WTC11 (cell line): Measurements from ENCODE around the gene STAM. TPM values are rescaled to one million over a fixed set of nuclear protein-coding genes. Genes with fewer than 3 reads are reported as not detected.
A peak's percentile ranks its signal among the peaks of the same experiment; 100 is the strongest.

ENCODE experiments used
- ATAC-seq: fragments of 200-7000 bp; cut with Tn5 transposase; 2 replicates; pipeline ENCODE4 v1.10.0; 2021; ENCODE audit warnings: mild to moderate bottlenecking, moderate library complexity
- CTCF ChIA-PET: fragments of 300-600 bp; sonication (Branson Sonifier 250); formaldehyde crosslinking; loops from one replicate; lab custom pipeline; 2021; ENCODE audit warnings: antibody characterized with exemption; lab: Charles Lee
- POLR2A ChIA-PET: fragments of 350-600 bp; sonication (Branson Sonifier 250); formaldehyde crosslinking; loops from one replicate; lab custom pipeline; 2021; ENCODE audit warnings: antibody characterized with exemption; lab: Charles Lee
- DNase-seq: peaks from one replicate; pipeline ENCODE4 v3.0.0; 2021; ENCODE audit warnings: low spot score
- H3K27ac Mint-ChIP-seq: 2 replicates; pipeline ENCODE4 v1.8.0; 2021; ENCODE audit warnings: mixed read lengths
- H3K27me3 Mint-ChIP-seq: 2 replicates; pipeline ENCODE4 v1.8.0; 2021; ENCODE audit warnings: low read depth, mild to moderate bottlenecking, moderate library complexity, mixed read lengths
- H3K36me3 Mint-ChIP-seq: 2 replicates; pipeline ENCODE4 v1.8.0; 2021; ENCODE audit warnings: mixed read lengths
- H3K4me1 Mint-ChIP-seq: 2 replicates; pipeline ENCODE4 v1.8.0; 2022; ENCODE audit warnings: mixed read lengths
- H3K4me3 Mint-ChIP-seq: 2 replicates; pipeline ENCODE4 v1.8.0; 2021; ENCODE audit warnings: mild to moderate bottlenecking, moderate library complexity, mixed read lengths
- H3K9me3 Mint-ChIP-seq: 2 replicates; pipeline ENCODE4 v1.8.0; 2021; ENCODE audit warnings: mixed read lengths
- AR ChIP-seq: fragments of 250-450 bp; sonication (Bioruptor Pico); IDR thresholded peaks from 2 replicates; pipeline ENCODE4 v1.9.0; 2021; ENCODE audit warnings: mild to moderate bottlenecking
- ARID4B ChIP-seq: sonication (generic); formaldehyde crosslinking; IDR thresholded peaks from 2 replicates; pipeline ENCODE4 v1.8.0; 2023; ENCODE audit warnings: missing genetic modification reagents, mild to moderate bottlenecking, borderline replicate concordance
- ATF2 ChIP-seq: sonication (generic); formaldehyde crosslinking; IDR thresholded peaks from 2 replicates; pipeline ENCODE4 v1.8.1; 2022; ENCODE audit warnings: low read depth, missing genetic modification reagents, borderline replicate concordance
- ATF6 ChIP-seq: sonication (generic); formaldehyde crosslinking; IDR thresholded peaks from 2 replicates; pipeline ENCODE4 v1.8.1; 2023; ENCODE audit warnings: mild to moderate bottlenecking, missing genetic modification reagents
- EMX1 ChIP-seq: fragments of 250-450 bp; sonication (Bioruptor Pico); IDR thresholded peaks from 2 replicates; pipeline ENCODE4 v1.8.0; 2021; ENCODE audit warnings: mild to moderate bottlenecking
- GABPB1 ChIP-seq: sonication (generic); formaldehyde crosslinking; IDR thresholded peaks from 2 replicates; pipeline ENCODE4 v1.8.1; 2023; ENCODE audit warnings: mild to moderate bottlenecking, missing genetic modification reagents
- IRF2 ChIP-seq: sonication (generic); formaldehyde crosslinking; IDR thresholded peaks from 2 replicates; pipeline ENCODE4 v1.8.0; 2022; ENCODE audit warnings: low read depth, missing genetic modification reagents, borderline replicate concordance
- KAT7 ChIP-seq: sonication (generic); formaldehyde crosslinking; IDR thresholded peaks from 2 replicates; pipeline ENCODE4 v1.8.1; 2023; ENCODE audit warnings: missing genetic modification reagents, mild to moderate bottlenecking, borderline replicate concordance
- NFE2L1 ChIP-seq: sonication (generic); formaldehyde crosslinking; IDR thresholded peaks from 2 replicates; pipeline ENCODE4 v1.8.1; 2023; ENCODE audit warnings: missing genetic modification reagents
- NR1H2 ChIP-seq: sonication (generic); formaldehyde crosslinking; IDR thresholded peaks from 2 replicates; pipeline ENCODE4 v1.9.0; 2021; ENCODE audit warnings: mild to moderate bottlenecking, moderate library complexity, missing genetic modification reagents
- OVOL2 ChIP-seq: fragments of 250-450 bp; sonication (Bioruptor Pico); IDR thresholded peaks from 2 replicates; pipeline ENCODE4 v1.9.0; 2021; ENCODE audit warnings: mild to moderate bottlenecking, borderline replicate concordance
- RORB ChIP-seq: fragments of 250-450 bp; sonication (Bioruptor Pico); IDR thresholded peaks from 2 replicates; pipeline ENCODE4 v1.9.0; 2021; ENCODE audit warnings: mild to moderate bottlenecking
- SMAD3 ChIP-seq: sonication (generic); formaldehyde crosslinking; IDR thresholded peaks from 2 replicates; pipeline ENCODE4 v1.8.0; 2022; ENCODE audit warnings: missing genetic modification reagents, mild to moderate bottlenecking, borderline replicate concordance
- USF1 ChIP-seq: sonication (generic); formaldehyde crosslinking; IDR thresholded peaks from 2 replicates; pipeline ENCODE4 v1.8.0; 2022; ENCODE audit warnings: mild to moderate bottlenecking, missing genetic modification reagents
- ZNF219 ChIP-seq: sonication (generic); formaldehyde crosslinking; IDR thresholded peaks from 2 replicates; pipeline ENCODE4 v1.8.0; 2023; ENCODE audit warnings: missing genetic modification reagents, mild to moderate bottlenecking, borderline replicate concordance
- ZNF317 ChIP-seq: sonication (generic); formaldehyde crosslinking; IDR thresholded peaks from 2 replicates; pipeline ENCODE4 v1.8.1; 2023; ENCODE audit warnings: low read depth, mild to moderate bottlenecking, moderate library complexity, missing genetic modification reagents, borderline replicate concordance
- ZNF425 ChIP-seq: fragments of 250-450 bp; sonication (Bioruptor Pico); conservative IDR thresholded peaks from 2 replicates; pipeline ENCODE4 v1.9.0; 2021; ENCODE audit warnings: mild to moderate bottlenecking
- total RNA-seq: library from RNA; stranded (reverse); gene quantifications from 3 replicates; pipeline ENCODE4 v1.2.3, GENCODE V29; 2021

Gene STAM
- total RNA-seq, 1 experiment from 2014 or later = 24.2 TPM

GRCh38 chr10:17655567-17656146, 11.7 kb downstream of the STAM start:
- no peak for DNase-seq
- ATAC-seq = no peak
- H3K36me3 Mint-ChIP-seq = peaks cover 47% of the 10 kb centered on the region
- H3K27me3 Mint-ChIP-seq = no peaks in the 10 kb centered on the region
- peaks cover 48% of the 10 kb centered on the region for H3K9me3 Mint-ChIP-seq
- no peak overlapping the region for H3K27ac Mint-ChIP-seq
- ChIA-PET CTCF (no interaction called here), POLR2A (no interaction called here)
- no peak for TF ChIP-seq IRF2 (CRISPR knock-in tag)
- no peak for TF ChIP-seq OVOL2 (CRISPR knock-in tag)
- TF ChIP-seq GABPB1 (CRISPR knock-in tag) = no peak
- no peak for TF ChIP-seq ZNF317 (CRISPR knock-in tag)
- TF ChIP-seq ZNF425 (CRISPR knock-in tag) = no peak
- TF ChIP-seq KAT7 (CRISPR knock-in tag) = no peak
- no peak for TF ChIP-seq ATF6 (CRISPR knock-in tag)
- no peak for TF ChIP-seq RORB (CRISPR knock-in tag)
- no peak for TF ChIP-seq EMX1 (CRISPR knock-in tag)
- no peak for TF ChIP-seq ZNF219 (CRISPR knock-in tag)
- TF ChIP-seq USF1 (CRISPR knock-in tag) = no peak
- no peak for TF ChIP-seq ARID4B (CRISPR knock-in tag)
- TF ChIP-seq NR1H2 = no peak
- no peak overlapping the region for H3K4me3 Mint-ChIP-seq
- H3K4me1 Mint-ChIP-seq = peaks cover 42% of the 10 kb centered on the region

- H3K27ac Mint-ChIP-seq = peak overlapping the region; percentile 24
- peaks cover 44% of the 10 kb centered on the region for H3K36me3 Mint-ChIP-seq
- no peak for ATAC-seq
- TF ChIP-seq NFE2L1 (CRISPR knock-in tag) (no peak), ATF2 (no peak), SMAD3 (CRISPR knock-in tag) (no peak), AR (CRISPR knock-in tag) (no peak), ZNF219 (CRISPR knock-in tag) (no peak)
Observed at GRCh38 chr10:17657103-17657500, 13.2 kb downstream of the STAM start.

More at GRCh38 chr10:17657103-17657500, 13.2 kb downstream of the STAM start:
- Mint-ChIP-seq H3K4me3 (no peak overlapping the region), H3K27me3 (no peaks in the 10 kb centered on the region), H3K4me1 (peaks cover 29% of the 10 kb centered on the region), H3K9me3 (peaks cover 48% of the 10 kb centered on the region)
- no peak for DNase-seq
- POLR2A ChIA-PET = interaction anchor here (1.5 kb wide), 1 partner anchor 13 kb away, joined by 5 read pairs; the partner anchor contains the start of gene STAM
- CTCF ChIA-PET = no interaction called here
